NT2/D1 (cell line): ENCODE measurements around the gene UQCR11.

Experiments used
- SUZ12 ChIP-seq: IDR thresholded peaks from 2 replicates; pipeline ENCODE4 v1.6.1; 2011; ENCODE audit not compliant: insufficient read length, insufficient read depth; ENCODE audit errors: extremely low read depth
- YY1 ChIP-seq: IDR thresholded peaks from 2 replicates; pipeline ENCODE4 v1.6.1; 2011; ENCODE audit not compliant: insufficient read length, insufficient read depth

DNA sequence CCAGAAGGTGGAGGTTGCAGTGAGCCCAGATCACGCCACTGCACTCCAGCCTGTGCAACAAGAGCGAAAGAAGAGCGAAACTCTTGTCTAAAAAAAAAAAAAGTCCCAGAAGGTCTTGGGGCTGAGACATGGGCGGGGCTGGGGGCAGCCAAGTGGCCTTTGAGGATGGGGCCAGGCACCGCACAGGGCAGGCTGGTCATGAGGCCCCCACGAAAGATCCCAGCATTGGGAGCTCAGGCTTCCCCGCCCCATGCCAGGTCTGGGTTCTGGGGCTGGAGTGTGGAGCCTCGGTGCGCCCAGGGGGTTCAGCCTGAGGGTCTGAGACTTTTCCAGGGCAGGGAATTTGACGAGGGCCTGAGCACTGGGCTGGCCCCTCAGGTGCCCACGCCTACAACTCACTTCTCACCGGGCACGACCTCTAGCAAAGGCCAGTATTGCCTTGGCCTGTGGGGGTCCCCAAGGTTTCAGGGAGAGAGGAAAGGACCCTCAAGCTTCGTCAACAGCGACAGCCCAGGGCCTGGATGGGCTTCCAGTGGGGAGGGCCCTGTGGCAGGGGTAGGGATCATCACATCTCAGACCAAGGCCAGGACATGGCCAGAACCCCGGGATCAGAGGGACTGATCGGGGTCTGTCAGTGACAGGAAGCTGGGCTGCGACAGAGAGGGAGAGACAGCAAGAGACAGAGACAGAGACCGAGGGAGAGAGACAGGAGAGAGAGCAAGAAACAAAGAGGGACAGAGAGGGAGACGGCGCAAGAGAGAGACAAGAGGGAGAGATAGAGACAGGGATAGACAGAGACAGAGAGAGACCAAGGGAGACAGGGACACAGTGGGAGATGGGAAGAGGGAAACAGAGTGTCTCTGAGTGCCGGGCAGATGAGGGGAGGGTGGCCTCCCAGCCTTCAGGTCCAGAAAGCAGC lies 29.7 kb downstream of the UQCR11 start:
- TF ChIP-seq SUZ12 (no peak), YY1 (no peak)
